Mucosa of stomach (tissue), 1 donor: ENCODE measurements around the gene CLEC18B.
"Not testable (repeated sequence)": the region's sequence is repeated elsewhere in the genome, so short reads cannot be mapped to it uniquely, and the experiment has no call there.

Experiments used
- H3K27me3 ChIP-seq: one replicate; pipeline ENCODE4 v1.7.0; 2013; ENCODE audit warnings: mild to moderate bottlenecking, low read length; ENCODE audit not compliant: control insufficient read depth, insufficient read depth
- H3K36me3 ChIP-seq: one replicate; pipeline ENCODE4 v1.7.0; 2013; ENCODE audit warnings: low read length; ENCODE audit not compliant: control insufficient read depth, insufficient read depth
- H3K4me1 ChIP-seq: one replicate; pipeline ENCODE4 v1.7.0; 2013; ENCODE audit warnings: mild to moderate bottlenecking, low read length; ENCODE audit not compliant: control insufficient read depth, insufficient read depth
- H3K4me3 ChIP-seq: one replicate; pipeline ENCODE4 v1.7.0; 2013; ENCODE audit warnings: low read length
- H3K9ac ChIP-seq: one replicate; pipeline ENCODE4 v1.7.0; 2013; ENCODE audit warnings: mild to moderate bottlenecking, low read length, moderate library complexity
- H3K9me3 ChIP-seq: one replicate; pipeline ENCODE4 v1.7.0; 2013; ENCODE audit warnings: mild to moderate bottlenecking, low read length, moderate library complexity; ENCODE audit not compliant: control insufficient read depth
- donor health status: Pancreatic carcinoma.

Gene CLEC18B

DNA sequence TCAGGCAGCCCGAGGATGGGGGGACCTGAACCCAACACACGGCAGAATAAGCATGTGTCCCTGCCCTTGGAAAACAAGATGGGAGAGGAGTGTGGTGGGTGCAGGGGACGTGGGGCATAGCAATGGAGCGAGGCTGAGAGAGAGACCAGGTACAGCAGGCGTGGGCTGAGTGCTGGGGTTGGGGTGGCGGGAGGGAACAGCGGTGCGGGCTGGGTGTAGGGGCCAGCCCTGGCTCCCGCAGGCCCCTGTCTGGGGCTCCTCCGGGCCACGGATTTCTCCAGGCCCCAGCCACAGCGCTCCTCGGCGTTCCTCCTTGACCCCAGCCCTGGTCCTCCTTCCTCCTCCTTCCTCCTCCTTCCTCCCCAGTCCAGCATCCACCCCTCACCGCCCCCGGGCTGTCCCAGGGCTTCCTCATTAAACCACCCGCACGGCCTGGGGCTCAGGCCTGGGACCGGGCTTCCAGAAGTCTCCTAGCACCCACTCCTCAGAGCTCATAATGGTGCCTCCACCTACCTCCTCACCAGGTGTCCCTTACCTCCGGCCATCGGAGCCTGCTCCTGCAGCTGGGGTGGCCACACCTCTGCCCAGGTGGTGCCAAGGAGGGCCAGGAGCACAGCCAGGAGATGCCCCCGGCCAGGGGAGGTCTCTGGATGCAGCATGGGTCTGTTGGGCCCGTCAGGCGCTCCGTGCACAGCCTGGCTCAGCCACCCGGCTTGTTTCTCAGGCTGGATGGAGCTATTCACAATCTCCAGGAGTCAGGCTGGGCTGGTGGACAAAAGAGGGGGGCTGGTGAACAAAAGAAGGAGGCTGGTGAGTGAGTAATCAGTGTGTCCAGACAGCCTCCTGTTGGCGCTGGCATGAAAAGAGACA, at the start of gene CLEC18B:
Gene CLEC18B (minus strand): TSS at position 867 of the 870 bp plus-strand sequence. CDS start 208 bp downstream, at position 659.
- H3K9ac ChIP-seq, H3K4me1 ChIP-seq, H3K4me3 ChIP-seq, H3K36me3 ChIP-seq, H3K27me3 ChIP-seq, H3K9me3 ChIP-seq: not testable (repeated sequence)

DNA sequence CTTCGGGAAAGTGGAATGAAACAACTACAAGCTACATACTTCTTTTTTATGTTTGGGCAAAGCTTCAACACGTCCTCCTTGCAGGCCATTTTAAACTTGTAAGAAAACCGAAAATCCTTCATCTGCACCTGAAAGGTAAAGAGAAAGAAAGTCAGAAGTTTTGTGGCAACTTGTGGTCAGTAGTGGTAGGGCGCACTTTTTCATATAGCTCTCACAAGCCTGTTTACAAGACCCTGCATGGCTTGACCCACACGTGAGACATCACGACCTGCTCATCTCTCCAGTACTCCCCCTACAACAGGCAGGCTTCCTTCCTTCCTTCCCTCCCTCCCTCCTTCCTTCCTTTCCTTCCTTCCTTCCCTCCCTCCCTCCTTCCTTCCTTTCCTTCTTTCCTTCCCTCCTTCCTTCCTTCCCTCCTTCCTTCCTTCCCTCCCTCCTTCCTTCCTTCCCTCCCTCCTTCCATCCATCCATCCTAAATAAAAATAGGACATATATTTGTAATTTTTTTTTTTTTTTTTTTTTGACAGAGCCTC, 48.7 kb upstream of the CLEC18B start:
- no peak overlapping the region for H3K4me3 ChIP-seq
- H3K9me3 ChIP-seq, result no peaks in the 10 kb centered on the region
- peaks cover 11% of the 10 kb centered on the region for H3K4me1 ChIP-seq
- H3K36me3 ChIP-seq, result peaks cover 12% of the 10 kb centered on the region
- no peak overlapping the region for H3K9ac ChIP-seq
- no peaks in the 10 kb centered on the region for H3K27me3 ChIP-seq

- Histone ChIP-seq H3K9me3 (no peaks in the 10 kb centered on the region), H3K27me3 (no peaks in the 10 kb centered on the region), H3K4me3 (no peak overlapping the region), H3K36me3 (peaks cover 12% of the 10 kb centered on the region), H3K9ac (no peak overlapping the region), H3K4me1 (peaks cover 11% of the 10 kb centered on the region)
These were observed 47.7 kb upstream of the CLEC18B start for GRCh38 chr16:74468807-74469525.

DNA sequence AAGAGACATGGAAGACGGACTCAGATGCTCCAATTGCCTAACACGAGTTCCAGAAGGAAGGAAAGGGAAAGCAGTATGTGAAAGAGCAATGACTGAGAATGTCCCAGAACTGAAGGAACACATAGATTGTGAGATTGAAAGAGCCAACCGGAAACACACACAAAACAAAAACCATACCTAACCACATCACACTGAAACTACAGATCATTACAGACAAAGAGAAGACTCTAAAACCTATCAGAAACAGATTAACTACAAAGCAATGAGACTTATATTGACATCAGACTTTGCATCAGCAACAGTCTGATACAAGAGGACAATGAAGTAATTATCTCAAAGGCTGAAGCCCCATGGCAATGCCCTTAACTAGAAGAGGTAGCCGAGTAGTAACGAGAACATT, 45.6 kb upstream of the CLEC18B start:
- no peaks in the 10 kb centered on the region for H3K27me3 ChIP-seq
- peaks cover 2% of the 10 kb centered on the region for H3K4me1 ChIP-seq
- no peak overlapping the region for H3K9ac ChIP-seq
- no peaks in the 10 kb centered on the region for H3K9me3 ChIP-seq
- peaks cover 12% of the 10 kb centered on the region for H3K36me3 ChIP-seq
- H3K4me3 ChIP-seq, result no peak overlapping the region

- H3K4me3 ChIP-seq, result no peak overlapping the region
- no peaks in the 10 kb centered on the region for H3K4me1 ChIP-seq
- H3K9me3 ChIP-seq, result no peaks in the 10 kb centered on the region
- no peaks in the 10 kb centered on the region for H3K27me3 ChIP-seq
- no peak overlapping the region for H3K9ac ChIP-seq
- peaks cover 12% of the 10 kb centered on the region for H3K36me3 ChIP-seq
These were observed 44.8 kb upstream of the CLEC18B start for GRCh38 chr16:74465851-74466685.

- no peak overlapping the region for H3K9ac ChIP-seq
- no peaks in the 10 kb centered on the region for H3K4me1 ChIP-seq
- no peak overlapping the region for H3K4me3 ChIP-seq
- H3K36me3 ChIP-seq, result peaks cover 12% of the 10 kb centered on the region
- H3K27me3 ChIP-seq, result no peaks in the 10 kb centered on the region
- no peaks in the 10 kb centered on the region for H3K9me3 ChIP-seq
These were observed 44.0 kb upstream of the CLEC18B start for GRCh38 chr16:74465281-74465680.

DNA sequence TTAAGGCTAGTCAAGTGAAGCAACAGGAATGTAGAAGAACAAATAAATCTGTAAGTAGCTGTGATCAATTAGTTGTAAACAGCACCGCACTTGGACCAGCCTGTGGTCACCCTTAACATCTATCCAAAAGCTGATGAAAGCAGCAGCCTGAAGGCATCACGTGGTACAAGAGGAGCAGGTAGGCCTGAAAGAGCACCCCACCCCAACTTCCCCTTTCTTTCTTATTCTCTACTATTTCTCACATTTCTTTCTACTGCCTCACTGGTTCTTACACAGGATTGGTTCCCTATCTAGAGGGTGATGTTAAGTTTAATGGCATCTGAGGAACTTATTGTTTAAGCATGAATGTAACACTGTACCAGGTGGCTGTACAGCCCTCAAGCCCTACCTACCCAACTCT, 42.6 kb upstream of the CLEC18B start:
- H3K4me1 ChIP-seq, result no peaks in the 10 kb centered on the region
- H3K36me3 ChIP-seq, result peaks cover 5% of the 10 kb centered on the region
- no peak overlapping the region for H3K4me3 ChIP-seq
- no peaks in the 10 kb centered on the region for H3K9me3 ChIP-seq
- H3K9ac ChIP-seq, result no peak overlapping the region
- H3K27me3 ChIP-seq, result no peaks in the 10 kb centered on the region

DNA sequence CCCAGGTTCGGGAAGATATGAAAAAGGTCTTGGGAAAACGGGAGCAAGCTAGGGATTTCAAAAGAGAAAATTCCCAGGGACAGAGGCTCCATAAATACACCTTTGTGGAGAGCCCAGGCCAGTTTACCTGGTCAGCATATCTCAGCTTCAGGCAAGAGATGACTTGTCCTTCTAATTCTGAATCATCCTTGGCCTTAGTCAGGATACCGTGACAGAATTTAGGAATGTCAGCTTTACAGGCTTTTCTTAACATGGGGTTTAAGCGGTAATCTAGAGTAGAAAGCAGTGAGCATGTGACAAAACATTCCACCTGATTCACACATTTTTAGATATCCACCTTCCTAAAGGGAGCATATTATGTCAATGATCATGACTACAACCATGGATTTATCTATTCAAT, 41.1 kb upstream of the CLEC18B start:
- Histone ChIP-seq H3K4me3 (no peak overlapping the region), H3K27me3 (no peaks in the 10 kb centered on the region), H3K9ac (no peak overlapping the region), H3K9me3 (no peaks in the 10 kb centered on the region), H3K36me3 (peaks cover 4% of the 10 kb centered on the region), H3K4me1 (no peaks in the 10 kb centered on the region)

GRCh38 chr16:74461826-74462225, 40.5 kb upstream of the CLEC18B start:
- Histone ChIP-seq H3K4me3 (no peak overlapping the region), H3K9me3 (no peaks in the 10 kb centered on the region), H3K27me3 (no peaks in the 10 kb centered on the region), H3K36me3 (peaks cover 4% of the 10 kb centered on the region), H3K9ac (no peak overlapping the region), H3K4me1 (no peaks in the 10 kb centered on the region)

GRCh38 chr16:74460542-74460941, 39.3 kb upstream of the CLEC18B start:
- no peaks in the 10 kb centered on the region for H3K27me3 ChIP-seq
- H3K36me3 ChIP-seq, result peaks cover 4% of the 10 kb centered on the region
- H3K9me3 ChIP-seq, result no peaks in the 10 kb centered on the region
- no peak overlapping the region for H3K9ac ChIP-seq
- H3K4me3 ChIP-seq, result no peak overlapping the region
- no peaks in the 10 kb centered on the region for H3K4me1 ChIP-seq

DNA sequence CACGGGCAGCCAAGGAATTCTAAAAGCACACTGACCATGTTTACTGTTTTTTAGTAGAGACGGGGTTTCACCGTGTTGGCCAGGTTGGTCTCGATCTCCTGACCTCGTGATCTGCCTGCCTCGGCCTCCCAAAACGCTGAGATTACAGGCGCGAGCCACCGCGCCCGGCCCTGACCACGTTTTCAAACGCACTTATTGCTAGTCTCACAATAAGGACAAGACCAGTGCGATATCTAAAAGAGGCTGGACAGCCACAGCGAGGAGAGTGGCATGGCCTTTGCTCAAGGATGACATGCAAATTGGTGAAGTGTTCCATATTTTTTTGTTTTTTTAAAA, 35.0 kb upstream of the CLEC18B start:
- Histone ChIP-seq H3K9ac (no peak overlapping the region), H3K4me3 (no peak overlapping the region), H3K4me1 (no peaks in the 10 kb centered on the region), H3K27me3 (no peaks in the 10 kb centered on the region), H3K9me3 (no peaks in the 10 kb centered on the region), H3K36me3 (peaks cover 7% of the 10 kb centered on the region)
